Measurements from ENCODE around the gene RNASE9.

DNA sequence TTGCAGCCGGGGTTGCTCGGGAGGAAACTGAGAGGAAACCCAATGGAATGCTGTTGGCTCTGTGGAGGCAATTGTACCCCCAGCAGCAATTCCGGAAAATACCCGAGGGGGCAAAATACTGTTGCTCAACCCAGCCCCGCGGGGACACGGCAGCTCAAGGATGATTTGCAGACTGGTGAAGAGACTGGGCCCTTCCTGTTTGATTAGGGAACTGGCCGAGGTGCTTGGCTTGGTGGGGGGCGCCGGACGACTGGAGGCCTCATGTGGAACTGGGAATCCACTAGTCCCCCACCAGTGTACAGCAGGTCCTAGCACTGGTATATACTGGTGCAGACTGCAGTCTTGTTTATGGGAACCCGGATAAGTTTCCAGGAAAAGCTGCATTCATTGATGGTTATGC is 40.7 kb upstream of the RNASE9 start:
- TF ChIP-seq, protein P1, sequence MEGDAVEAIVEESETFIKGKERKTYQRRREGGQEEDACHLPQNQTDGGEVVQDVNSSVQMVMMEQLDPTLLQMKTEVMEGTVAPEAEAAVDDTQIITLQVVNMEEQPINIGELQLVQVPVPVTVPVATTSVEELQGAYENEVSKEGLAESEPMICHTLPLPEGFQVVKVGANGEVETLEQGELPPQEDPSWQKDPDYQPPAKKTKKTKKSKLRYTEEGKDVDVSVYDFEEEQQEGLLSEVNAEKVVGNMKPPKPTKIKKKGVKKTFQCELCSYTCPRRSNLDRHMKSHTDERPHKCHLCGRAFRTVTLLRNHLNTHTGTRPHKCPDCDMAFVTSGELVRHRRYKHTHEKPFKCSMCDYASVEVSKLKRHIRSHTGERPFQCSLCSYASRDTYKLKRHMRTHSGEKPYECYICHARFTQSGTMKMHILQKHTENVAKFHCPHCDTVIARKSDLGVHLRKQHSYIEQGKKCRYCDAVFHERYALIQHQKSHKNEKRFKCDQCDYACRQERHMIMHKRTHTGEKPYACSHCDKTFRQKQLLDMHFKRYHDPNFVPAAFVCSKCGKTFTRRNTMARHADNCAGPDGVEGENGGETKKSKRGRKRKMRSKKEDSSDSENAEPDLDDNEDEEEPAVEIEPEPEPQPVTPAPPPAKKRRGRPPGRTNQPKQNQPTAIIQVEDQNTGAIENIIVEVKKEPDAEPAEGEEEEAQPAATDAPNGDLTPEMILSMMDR (IDR thresholded peaks at IDR 0.05; ENCODE audit: low read depth, low read length, missing input control): no peak
- TF ChIP-seq, protein P2, sequence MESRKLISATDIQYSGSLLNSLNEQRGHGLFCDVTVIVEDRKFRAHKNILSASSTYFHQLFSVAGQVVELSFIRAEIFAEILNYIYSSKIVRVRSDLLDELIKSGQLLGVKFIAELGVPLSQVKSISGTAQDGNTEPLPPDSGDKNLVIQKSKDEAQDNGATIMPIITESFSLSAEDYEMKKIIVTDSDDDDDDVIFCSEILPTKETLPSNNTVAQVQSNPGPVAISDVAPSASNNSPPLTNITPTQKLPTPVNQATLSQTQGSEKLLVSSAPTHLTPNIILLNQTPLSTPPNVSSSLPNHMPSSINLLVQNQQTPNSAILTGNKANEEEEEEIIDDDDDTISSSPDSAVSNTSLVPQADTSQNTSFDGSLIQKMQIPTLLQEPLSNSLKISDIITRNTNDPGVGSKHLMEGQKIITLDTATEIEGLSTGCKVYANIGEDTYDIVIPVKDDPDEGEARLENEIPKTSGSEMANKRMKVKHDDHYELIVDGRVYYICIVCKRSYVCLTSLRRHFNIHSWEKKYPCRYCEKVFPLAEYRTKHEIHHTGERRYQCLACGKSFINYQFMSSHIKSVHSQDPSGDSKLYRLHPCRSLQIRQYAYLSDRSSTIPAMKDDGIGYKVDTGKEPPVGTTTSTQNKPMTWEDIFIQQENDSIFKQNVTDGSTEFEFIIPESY (IDR thresholded peaks at IDR 0.05): no peak
- TF ChIP-seq, protein P3, sequence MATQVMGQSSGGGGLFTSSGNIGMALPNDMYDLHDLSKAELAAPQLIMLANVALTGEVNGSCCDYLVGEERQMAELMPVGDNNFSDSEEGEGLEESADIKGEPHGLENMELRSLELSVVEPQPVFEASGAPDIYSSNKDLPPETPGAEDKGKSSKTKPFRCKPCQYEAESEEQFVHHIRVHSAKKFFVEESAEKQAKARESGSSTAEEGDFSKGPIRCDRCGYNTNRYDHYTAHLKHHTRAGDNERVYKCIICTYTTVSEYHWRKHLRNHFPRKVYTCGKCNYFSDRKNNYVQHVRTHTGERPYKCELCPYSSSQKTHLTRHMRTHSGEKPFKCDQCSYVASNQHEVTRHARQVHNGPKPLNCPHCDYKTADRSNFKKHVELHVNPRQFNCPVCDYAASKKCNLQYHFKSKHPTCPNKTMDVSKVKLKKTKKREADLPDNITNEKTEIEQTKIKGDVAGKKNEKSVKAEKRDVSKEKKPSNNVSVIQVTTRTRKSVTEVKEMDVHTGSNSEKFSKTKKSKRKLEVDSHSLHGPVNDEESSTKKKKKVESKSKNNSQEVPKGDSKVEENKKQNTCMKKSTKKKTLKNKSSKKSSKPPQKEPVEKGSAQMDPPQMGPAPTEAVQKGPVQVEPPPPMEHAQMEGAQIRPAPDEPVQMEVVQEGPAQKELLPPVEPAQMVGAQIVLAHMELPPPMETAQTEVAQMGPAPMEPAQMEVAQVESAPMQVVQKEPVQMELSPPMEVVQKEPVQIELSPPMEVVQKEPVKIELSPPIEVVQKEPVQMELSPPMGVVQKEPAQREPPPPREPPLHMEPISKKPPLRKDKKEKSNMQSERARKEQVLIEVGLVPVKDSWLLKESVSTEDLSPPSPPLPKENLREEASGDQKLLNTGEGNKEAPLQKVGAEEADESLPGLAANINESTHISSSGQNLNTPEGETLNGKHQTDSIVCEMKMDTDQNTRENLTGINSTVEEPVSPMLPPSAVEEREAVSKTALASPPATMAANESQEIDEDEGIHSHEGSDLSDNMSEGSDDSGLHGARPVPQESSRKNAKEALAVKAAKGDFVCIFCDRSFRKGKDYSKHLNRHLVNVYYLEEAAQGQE (IDR thresholded peaks at IDR 0.05): no peak
- TF ChIP-seq YY1 (IDR thresholded peaks at IDR 0.05): no peak
- no peak for TF ChIP-seq FOXA1 (IDR thresholded peaks at IDR 0.05)
- no peak for TF ChIP-seq RAD21 (IDR thresholded peaks at IDR 0.05)
